Measurements from ENCODE around the gene AGBL5. TPM values are rescaled to one million over a fixed set of nuclear protein-coding genes. Genes with fewer than 3 reads are reported as not detected.

AGBL5 gene
- polyA plus RNA-seq, 2 of the 4 experiments (the other 2 are of a cell fraction) = 25.5 to 52.7 TPM

- TF ChIP-seq CBX2 (IDR thresholded peaks at IDR 0.05; ENCODE audit: borderline replicate concordance, low read depth) = no peak
- TF ChIP-seq CHD4 (IDR thresholded peaks at IDR 0.05; ENCODE audit: borderline replicate concordance) = no peak
- DNase-seq (ENCODE audit: low read depth in 1 of 2, low spot score in 1 of 2) (no peak), FAIRE-seq (no peak), ATAC-seq (no peak)
- 89% methylated on average over 17 of the region's 17 CpGs for WGBS (ENCODE audit: missing lambda C conversion rate)
- ChIA-PET CTCF (interaction anchor here (0.9 to 4.8 kb wide), 9 partner anchors 8 to 192 kb away, joined by 3 to 27 read pairs (median 6); no protein-coding TSS in a partner anchor), POLR2A (interaction anchor here (1.5 kb wide), 1 partner anchor 12 kb away, joined by 6 read pairs; the partner anchor contains the start of gene AGBL5)
- no peaks in the 10 kb centered on the region for H3K9me3 ChIP-seq
- peaks cover 7% of the 10 kb centered on the region for H3K4me1 ChIP-seq
- no peak overlapping the region for H3K27ac ChIP-seq
- no peak overlapping the region for H3K4me3 ChIP-seq
- no peak overlapping the region for H3K4me2 ChIP-seq
Observed at GRCh38 chr2:27038631-27039339, 12.7 kb upstream of the AGBL5 start.

- 94% methylated on average over 6 of the region's 6 CpGs for WGBS (ENCODE audit: missing lambda C conversion rate)
- Histone ChIP-seq H3K4me2 (no peak overlapping the region), H3K4me1 (peaks cover under 1% of the 10 kb centered on the region; the same call in 2 of the 3 replicates), H3K4me3 (no peak overlapping the region), H3K9me3 (no peaks in the 10 kb centered on the region), H3K27ac (no peak overlapping the region)
- FAIRE-seq (no peak), DNase-seq (ENCODE audit: low read depth in 1 of 2, low spot score in 1 of 2) (no peak), ATAC-seq (no peak)
- POLR2A ChIA-PET = interaction anchor here (1.5 kb wide), 1 partner anchor 11 kb away, joined by 6 read pairs; the partner anchor contains the start of gene AGBL5
- TF ChIP-seq HES2 (IDR thresholded peaks at IDR 0.05) = no peak
- TF ChIP-seq CEBPB (IDR thresholded peaks at IDR 0.05) = no peak
- no peak for TF ChIP-seq ZC3H11A (IDR thresholded peaks at IDR 0.05)
- TF ChIP-seq NR3C1 (IDR thresholded peaks at IDR 0.05) = no peak
- TF ChIP-seq KDM5A (IDR thresholded peaks at IDR 0.05) = no peak
- TF ChIP-seq RNF2 (IDR thresholded peaks at IDR 0.05; ENCODE audit: borderline replicate concordance, low read depth) = no peak
- TF ChIP-seq RAD21 (conservative IDR thresholded peaks at IDR 0.05 in 1 of 2, IDR thresholded peaks at IDR 0.05 in 1 of 2) = no peak
- TF ChIP-seq JUN (IDR thresholded peaks at IDR 0.05) = no peak
- no peak for TF ChIP-seq HOXA7 (CRISPR knock-in tag; IDR thresholded peaks at IDR 0.05)
- TF ChIP-seq PBX3 (IDR thresholded peaks at IDR 0.05) = no peak
- TF ChIP-seq TP53 (CRISPR knock-in tag; IDR thresholded peaks at IDR 0.05) = no peak
- TF ChIP-seq RARB (CRISPR knock-in tag; IDR thresholded peaks at IDR 0.05) = no peak
- no peak for TF ChIP-seq SREBF2 (IDR thresholded peaks at IDR 0.05)
- TF ChIP-seq HEYL (CRISPR knock-in tag; IDR thresholded peaks at IDR 0.05) = no peak
- no peak for TF ChIP-seq ZSCAN20 (CRISPR knock-in tag; IDR thresholded peaks at IDR 0.05)
- CTCF ChIA-PET = interaction anchor here (0.9 to 4.8 kb wide), 8 partner anchors 11 to 240 kb away, joined by 3 to 27 read pairs (median 8); no protein-coding TSS in a partner anchor
Observed at GRCh38 chr2:27039426-27039825, 12.0 kb upstream of the AGBL5 start.

- CTCF ChIA-PET = interaction anchor here (0.9 to 4.8 kb wide), 9 partner anchors 10 to 240 kb away, joined by 3 to 27 read pairs (median 6); no protein-coding TSS in a partner anchor
- no peak overlapping the region for H3K4me3 ChIP-seq
- POLR2A ChIA-PET = interaction anchor here (1.5 kb wide), 1 partner anchor 11 kb away, joined by 6 read pairs; the partner anchor contains the start of gene AGBL5
Observed at GRCh38 chr2:27039871-27040270, 11.6 kb upstream of the AGBL5 start.

GRCh38 chr2:27040282-27040681 lies 11.2 kb upstream of the AGBL5 start:
- Histone ChIP-seq H3K4me3 (no peak overlapping the region), H3K9me3 (no peaks in the 10 kb centered on the region), H3K4me2 (no peak overlapping the region), H3K27ac (no peak overlapping the region), H3K4me1 (no peaks in the 10 kb centered on the region)
- no peak for TF ChIP-seq PHF8 (IDR thresholded peaks at IDR 0.05; ENCODE audit: borderline replicate concordance, low read depth)
- TF ChIP-seq RFX5 (IDR thresholded peaks at IDR 0.05) = no peak
- TF ChIP-seq BHLHE40 (IDR thresholded peaks at IDR 0.05; ENCODE audit: low read depth, low read length) = no peak
- TF ChIP-seq RNF2 (IDR thresholded peaks at IDR 0.05; ENCODE audit: borderline replicate concordance, low read depth) = no peak
- no peak for TF ChIP-seq NR3C1 (IDR thresholded peaks at IDR 0.05)
- TF ChIP-seq EHF (CRISPR knock-in tag; IDR thresholded peaks at IDR 0.05) = no peak
- no peak for TF ChIP-seq HOXB13 (CRISPR knock-in tag; IDR thresholded peaks at IDR 0.05; ENCODE audit: low read depth)
- TF ChIP-seq REST (IDR thresholded peaks at IDR 0.05) = no peak
- TF ChIP-seq CHD2 (IDR thresholded peaks at IDR 0.05; ENCODE audit: low read length, partially characterized antibody) = no peak
- CTCF ChIA-PET = interaction anchor here (1.1 to 4.8 kb wide), 7 partner anchors 10 to 239 kb away, joined by 3 to 27 read pairs (median 11); no protein-coding TSS in a partner anchor
- FAIRE-seq (no peak), DNase-seq (ENCODE audit: low read depth in 1 of 2, low spot score in 1 of 2) (no peak), ATAC-seq (no peak)
- POLR2A ChIA-PET = no interaction called here
- 95% methylated on average over 8 of the region's 8 CpGs for WGBS (ENCODE audit: missing lambda C conversion rate)

More at GRCh38 chr2:27039871-27040270, 11.6 kb upstream of the AGBL5 start:
- 95% methylated on average over 7 of the region's 7 CpGs for WGBS (ENCODE audit: missing lambda C conversion rate)
- Histone ChIP-seq H3K27ac (no peak overlapping the region), H3K9me3 (no peaks in the 10 kb centered on the region), H3K4me2 (no peak overlapping the region), H3K4me1 (no peaks in the 10 kb centered on the region)
- FAIRE-seq (no peak), ATAC-seq (no peak), DNase-seq (ENCODE audit: low read depth in 1 of 2, low spot score in 1 of 2) (no peak)
- TF ChIP-seq MAZ (IDR thresholded peaks at IDR 0.05; ENCODE audit: borderline replicate concordance, low read depth, low read length) = no peak
